ENCODE measurements around the gene C1orf21.

The C1orf21 gene

GRCh38 chr1:184409011-184409410 is 22.2 kb downstream of the C1orf21 start:
- Mint-ChIP-seq H3K4me3 (no peak overlapping the region), H3K4me1 (ENCODE audit: low read depth) (no peaks in the 10 kb centered on the region), H3K27ac (no peak overlapping the region), H3K27me3 (ENCODE audit: low read depth) (no peaks in the 10 kb centered on the region), H3K36me3 (ENCODE audit: low read depth) (no peaks in the 10 kb centered on the region), H3K9me3 (no peaks in the 10 kb centered on the region)
- no peak for DNase-seq (ENCODE audit: low spot score)

GRCh38 chr1:184412472-184412871 is 25.6 kb downstream of the C1orf21 start:
- no peaks in the 10 kb centered on the region for H3K9me3 Mint-ChIP-seq
- no peaks in the 10 kb centered on the region for H3K36me3 Mint-ChIP-seq (ENCODE audit: low read depth)
- no peak overlapping the region for H3K4me3 Mint-ChIP-seq
- peaks cover 7% of the 10 kb centered on the region for H3K27me3 Mint-ChIP-seq (ENCODE audit: low read depth)
- DNase-seq (ENCODE audit: low spot score): no peak
- no peak overlapping the region for H3K27ac Mint-ChIP-seq
- H3K4me1 Mint-ChIP-seq (ENCODE audit: low read depth): no peaks in the 10 kb centered on the region

- DNase-seq (ENCODE audit: low spot score): no peak
- Mint-ChIP-seq H3K36me3 (ENCODE audit: low read depth) (no peaks in the 10 kb centered on the region), H3K27me3 (ENCODE audit: low read depth) (peaks cover 15% of the 10 kb centered on the region), H3K9me3 (no peaks in the 10 kb centered on the region), H3K4me3 (no peak overlapping the region), H3K4me1 (ENCODE audit: low read depth) (no peaks in the 10 kb centered on the region), H3K27ac (no peak overlapping the region)
Observed at GRCh38 chr1:184416481-184416880, 29.7 kb downstream of the C1orf21 start.

- no peak overlapping the region for H3K4me3 Mint-ChIP-seq
- H3K36me3 Mint-ChIP-seq (ENCODE audit: low read depth): no peaks in the 10 kb centered on the region
- H3K9me3 Mint-ChIP-seq: no peaks in the 10 kb centered on the region
- no peaks in the 10 kb centered on the region for H3K4me1 Mint-ChIP-seq (ENCODE audit: low read depth)
- no peak for DNase-seq (ENCODE audit: low spot score)
- H3K27me3 Mint-ChIP-seq (ENCODE audit: low read depth): peaks cover 15% of the 10 kb centered on the region
- no peak overlapping the region for H3K27ac Mint-ChIP-seq
Observed at GRCh38 chr1:184416946-184417345, 30.1 kb downstream of the C1orf21 start.

GRCh38 chr1:184417916-184418315 is 31.1 kb downstream of the C1orf21 start:
- H3K4me3 Mint-ChIP-seq: no peak overlapping the region
- H3K36me3 Mint-ChIP-seq (ENCODE audit: low read depth): no peaks in the 10 kb centered on the region
- H3K27me3 Mint-ChIP-seq (ENCODE audit: low read depth): peaks cover 15% of the 10 kb centered on the region
- no peaks in the 10 kb centered on the region for H3K9me3 Mint-ChIP-seq
- no peaks in the 10 kb centered on the region for H3K4me1 Mint-ChIP-seq (ENCODE audit: low read depth)
- H3K27ac Mint-ChIP-seq: no peak overlapping the region
- no peak for DNase-seq (ENCODE audit: low spot score)

GRCh38 chr1:184418652-184419349 is 32.0 kb downstream of the C1orf21 start:
- Mint-ChIP-seq H3K9me3 (no peaks in the 10 kb centered on the region), H3K4me1 (ENCODE audit: low read depth) (no peaks in the 10 kb centered on the region), H3K27me3 (ENCODE audit: low read depth) (peaks cover 15% of the 10 kb centered on the region), H3K4me3 (no peak overlapping the region), H3K36me3 (ENCODE audit: low read depth) (no peaks in the 10 kb centered on the region), H3K27ac (no peak overlapping the region)
- no peak for DNase-seq (ENCODE audit: low spot score)

- Mint-ChIP-seq H3K4me3 (no peak overlapping the region), H3K4me1 (ENCODE audit: low read depth) (no peaks in the 10 kb centered on the region), H3K27me3 (ENCODE audit: low read depth) (peaks cover 15% of the 10 kb centered on the region), H3K36me3 (ENCODE audit: low read depth) (no peaks in the 10 kb centered on the region), H3K9me3 (no peaks in the 10 kb centered on the region), H3K27ac (no peak overlapping the region)
- DNase-seq (ENCODE audit: low spot score): no peak
Observed at GRCh38 chr1:184419350-184420161, 32.7 kb downstream of the C1orf21 start.

GRCh38 chr1:184422490-184423233 is 35.8 kb downstream of the C1orf21 start:
- H3K27me3 Mint-ChIP-seq (ENCODE audit: low read depth): peaks cover 8% of the 10 kb centered on the region
- H3K4me1 Mint-ChIP-seq (ENCODE audit: low read depth): no peaks in the 10 kb centered on the region
- no peak for DNase-seq (ENCODE audit: low spot score)
- no peaks in the 10 kb centered on the region for H3K9me3 Mint-ChIP-seq
- H3K36me3 Mint-ChIP-seq (ENCODE audit: low read depth): no peaks in the 10 kb centered on the region
- no peak overlapping the region for H3K27ac Mint-ChIP-seq
- no peak overlapping the region for H3K4me3 Mint-ChIP-seq

- peaks cover 8% of the 10 kb centered on the region for H3K27me3 Mint-ChIP-seq (ENCODE audit: low read depth)
- H3K4me3 Mint-ChIP-seq: no peak overlapping the region
- H3K9me3 Mint-ChIP-seq: no peaks in the 10 kb centered on the region
- no peak for DNase-seq (ENCODE audit: low spot score)
- H3K27ac Mint-ChIP-seq: no peak overlapping the region
- H3K36me3 Mint-ChIP-seq (ENCODE audit: low read depth): no peaks in the 10 kb centered on the region
- no peaks in the 10 kb centered on the region for H3K4me1 Mint-ChIP-seq (ENCODE audit: low read depth)
Observed at GRCh38 chr1:184423649-184424048, 36.8 kb downstream of the C1orf21 start.

- no peak overlapping the region for H3K27ac Mint-ChIP-seq
- no peaks in the 10 kb centered on the region for H3K4me1 Mint-ChIP-seq (ENCODE audit: low read depth)
- peaks cover 4% of the 10 kb centered on the region for H3K27me3 Mint-ChIP-seq (ENCODE audit: low read depth)
- no peaks in the 10 kb centered on the region for H3K36me3 Mint-ChIP-seq (ENCODE audit: low read depth)
- DNase-seq (ENCODE audit: low spot score): no peak
- no peaks in the 10 kb centered on the region for H3K9me3 Mint-ChIP-seq
- H3K4me3 Mint-ChIP-seq: no peak overlapping the region
Observed at GRCh38 chr1:184424157-184424556, 37.3 kb downstream of the C1orf21 start.

- no peak overlapping the region for H3K4me3 Mint-ChIP-seq
- no peaks in the 10 kb centered on the region for H3K9me3 Mint-ChIP-seq
- DNase-seq (ENCODE audit: low spot score): no peak
- no peaks in the 10 kb centered on the region for H3K27me3 Mint-ChIP-seq (ENCODE audit: low read depth)
- no peaks in the 10 kb centered on the region for H3K4me1 Mint-ChIP-seq (ENCODE audit: low read depth)
- H3K27ac Mint-ChIP-seq: no peak overlapping the region
- H3K36me3 Mint-ChIP-seq (ENCODE audit: low read depth): no peaks in the 10 kb centered on the region
Observed at GRCh38 chr1:184424945-184425344, 38.1 kb downstream of the C1orf21 start.

- Mint-ChIP-seq H3K4me1 (ENCODE audit: low read depth) (no peaks in the 10 kb centered on the region), H3K9me3 (no peaks in the 10 kb centered on the region), H3K27me3 (ENCODE audit: low read depth) (no peaks in the 10 kb centered on the region), H3K4me3 (no peak overlapping the region), H3K27ac (no peak overlapping the region), H3K36me3 (ENCODE audit: low read depth) (no peaks in the 10 kb centered on the region)
- DNase-seq (ENCODE audit: low spot score): no peak
Observed at GRCh38 chr1:184425449-184426277, 38.8 kb downstream of the C1orf21 start.

- Mint-ChIP-seq H3K36me3 (ENCODE audit: low read depth) (no peaks in the 10 kb centered on the region), H3K27ac (no peak overlapping the region), H3K9me3 (no peaks in the 10 kb centered on the region), H3K27me3 (ENCODE audit: low read depth) (no peaks in the 10 kb centered on the region), H3K4me3 (no peak overlapping the region), H3K4me1 (ENCODE audit: low read depth) (no peaks in the 10 kb centered on the region)
- no peak for DNase-seq (ENCODE audit: low spot score)
Observed at GRCh38 chr1:184426278-184426674, 39.4 kb downstream of the C1orf21 start.

All from T-helper 2 cell treated with Interferon-gamma antibody and Interleukin-4, amounts not matched to agents 5 μg/mL and 100 μg/mL, for 36 hours (primary cell).